B cell (primary cell): ENCODE measurements around the gene GLP2R. TPM values are rescaled to one million over a fixed set of nuclear protein-coding genes. Genes with fewer than 3 reads are reported as not detected.

Experiments
- ATAC-seq: fragments of 200-7000 bp; cut with Tn5 transposase; one replicate; pipeline ENCODE4 v1.10.0; 2021; ENCODE audit warnings: low read depth, mild to moderate bottlenecking, moderate number of reproducible peaks, moderate library complexity
- CTCF ChIA-PET: fragments of 350-600 bp; sonication (Branson Sonifier 250); formaldehyde crosslinking; loops from one replicate; lab custom pipeline; 2021; ENCODE audit warnings: antibody characterized with exemption, inconsistent platforms; lab: Charles Lee
- POLR2A ChIA-PET: fragments of 350-600 bp; sonication (Branson Sonifier 250); formaldehyde crosslinking; loops from one replicate; lab custom pipeline; 2021; ENCODE audit warnings: antibody characterized with exemption; lab: Charles Lee
- DNase-seq: peaks from one replicate; pipeline ENCODE4 v3.0.0; 2013
- H2AFZ ChIP-seq: 2 replicates; pipeline ENCODE4 v1.6.1; 2012; ENCODE audit warnings: mild to moderate bottlenecking, low read depth, low read length; ENCODE audit not compliant: insufficient read depth, poor library complexity, severe bottlenecking
- H3K27ac ChIP-seq, 2 donors: 1 replicate in 1 of 2; 2 replicates in 1 of 2; pipeline ENCODE4 v1.5.1; 2012 to 2013; ENCODE audit warnings: low read length in 2 of 2, mild to moderate bottlenecking in 2 of 2, moderate library complexity in 1 of 2
- H3K27me3 ChIP-seq, 4 experiments: fragments of 200-600 bp in 1 of 4; sonication (generic) in 1 of 4; replicated peaks in 1 of 4; 1 replicate in 2 of 4; 2 replicates in 2 of 4; pipeline versions ENCODE4 v1.6.1 to v1.7.0; 2013 to 2016; ENCODE audit warnings: low read length in 3 of 4, mild to moderate bottlenecking in 2 of 4, mixed read lengths in 1 of 4, moderate library complexity in 1 of 4; ENCODE audit not compliant: insufficient read depth in 4 of 4, control insufficient read depth in 3 of 4; ENCODE audit errors: control extremely low read depth in 1 of 4
- H3K36me3 ChIP-seq, 2 experiments: replicated peaks in 1 of 2; 1 replicate in 1 of 2; 2 replicates in 1 of 2; pipeline versions ENCODE4 v1.6.1 to v1.7.1; 2013; ENCODE audit warnings: low read length in 1 of 2; ENCODE audit not compliant: insufficient read depth in 2 of 2, control insufficient read depth in 1 of 2; ENCODE audit errors: control extremely low read depth in 1 of 2, extremely low read depth in 1 of 2
- H3K4me1 ChIP-seq, 2 donors: fragments of 200-600 bp in 1 of 2; sonication (generic) in 1 of 2; 1 replicate in 1 of 2; 2 replicates in 1 of 2; pipeline versions ENCODE4 v1.5.1 to v1.6.1; 2013 to 2017; ENCODE audit warnings: low read length in 2 of 2; ENCODE audit not compliant: control insufficient read depth in 2 of 2, insufficient read depth in 2 of 2
- H3K4me2 ChIP-seq: replicated peaks from 2 replicates; pipeline ENCODE3; 2012; ENCODE audit warnings: mild to moderate bottlenecking, low read depth, low read length; ENCODE audit not compliant: poor library complexity, severe bottlenecking
- H3K4me3 ChIP-seq, 5 experiments: fragments of 200-600 bp in 1 of 5; sonication (generic) in 1 of 5; 1 replicate in 3 of 5; 2 replicates in 2 of 5; pipeline versions ENCODE4 v1.5.1 to v1.7.0; 2011 to 2016; ENCODE audit warnings: low read length in 4 of 5, mild to moderate bottlenecking in 4 of 5, low read depth in 2 of 5, control low read depth in 1 of 5, moderate library complexity in 1 of 5; ENCODE audit not compliant: insufficient read depth in 1 of 5; ENCODE audit errors: control extremely low read depth in 1 of 5, extremely low read depth in 1 of 5
- H3K79me2 ChIP-seq: fragments of 200-600 bp; sonication (generic); one replicate; pipeline ENCODE4 v1.6.0; 2016; ENCODE audit warnings: low read length; ENCODE audit not compliant: control insufficient read depth, insufficient read depth
- H3K9ac ChIP-seq: fragments of 200-600 bp; sonication (generic); 2 replicates; pipeline ENCODE4 v1.6.1; 2017; ENCODE audit warnings: mild to moderate bottlenecking, low read length, moderate library complexity
- H3K9me3 ChIP-seq, 3 donors: one replicate each; pipeline versions ENCODE4 v1.6.1 to v1.7.1; 2013; ENCODE audit warnings: low read length in 2 of 3; ENCODE audit not compliant: control insufficient read depth in 2 of 3, insufficient read depth in 1 of 3; ENCODE audit errors: control extremely low read depth in 1 of 3
- H4K20me1 ChIP-seq: 2 replicates; pipeline ENCODE4 v1.6.0; 2012; ENCODE audit warnings: mild to moderate bottlenecking, low read length; ENCODE audit not compliant: insufficient read depth, control insufficient read depth, poor library complexity, severe bottlenecking
- H3K27ac Mint-ChIP-seq: one replicate; pipeline ENCODE4 v1.8.0; 2021; ENCODE audit warnings: mixed read lengths
- H3K27me3 Mint-ChIP-seq: one replicate; pipeline ENCODE4 v1.8.0; 2021; ENCODE audit warnings: mixed read lengths
- H3K4me1 Mint-ChIP-seq: one replicate; pipeline ENCODE4 v1.8.0; 2021; ENCODE audit warnings: mixed read lengths
- H3K4me3 Mint-ChIP-seq: one replicate; pipeline ENCODE4 v1.8.0; 2021; ENCODE audit warnings: mixed read lengths
- H3K9me3 Mint-ChIP-seq: one replicate; pipeline ENCODE4 v1.8.0; 2022; ENCODE audit warnings: mixed read lengths; ENCODE audit not compliant: insufficient read depth
- CTCF ChIP-seq: fragments of 200-600 bp; IDR thresholded peaks from one replicate; pipeline ENCODE4 v1.8.0; 2022; ENCODE audit warnings: antibody characterized with exemption, mild to moderate bottlenecking
- EZH2 ChIP-seq: IDR thresholded peaks from 2 replicates; pipeline ENCODE4 v1.6.1; 2012; ENCODE audit warnings: borderline replicate concordance, low read depth, mild to moderate bottlenecking, moderate library complexity, low read length; ENCODE audit not compliant: insufficient read depth, poor library complexity, severe bottlenecking
- WGBS: methylation state at CpG from one replicate; pipeline ENCODE4 v1.1.5; 2013; ENCODE audit warnings: missing lambda C conversion rate; ENCODE audit not compliant: insufficient coverage; 5-methylcytosine and 5-hydroxymethylcytosine counted together
- intact Hi-C: fragments of 100-400 bp; cut with micrococcal nuclease; formaldehyde crosslinking; loops from one replicate; pipeline ENCODE4 v1.10.0; 2022
- polyA plus RNA-seq: library from polyadenylated mRNA; depleted of rRNA; stranded (reverse); fragments of >200 nt; gene quantifications from 2 replicates; pipeline ENCODE4 v1.2.3, GENCODE V29; 2012
- total RNA-seq, 2 donors: library from RNA; stranded (reverse); fragments of 120-200 nt in 1 of 2; gene quantifications; 1 replicate in 1 of 2; 2 replicates in 1 of 2; pipeline versions ENCODE4 v1.2.3 to v1.2.4, GENCODE V29; 2013 to 2022

Gene GLP2R
- total and polyA plus RNA-seq, 2 donors (not counting 1 experiment from before 2014, with no cell fraction given): not detected

DNA sequence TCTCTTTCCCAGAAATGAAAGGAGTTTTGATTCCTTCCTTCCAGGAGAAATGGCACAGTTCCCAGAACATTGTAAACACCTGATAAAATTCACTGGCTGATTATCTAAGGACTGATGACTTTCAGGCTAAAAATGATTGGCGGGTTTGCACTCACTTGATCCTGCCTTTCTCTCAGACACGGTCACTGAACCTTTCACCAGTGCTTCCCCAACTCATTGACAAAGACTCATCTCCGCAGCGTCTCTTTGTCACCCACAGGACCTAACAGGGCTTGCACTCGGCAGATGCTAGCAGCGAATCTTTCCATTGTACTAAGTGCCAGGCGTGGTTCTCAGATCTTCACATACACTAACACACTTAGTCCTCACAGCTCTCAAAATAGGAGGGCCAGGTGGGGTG lies 27.0 kb upstream of the GLP2R start:
- intact Hi-C loops: no loop called here
- H3K27me3 Mint-ChIP-seq: peaks cover 23% of the 10 kb centered on the region

DNA sequence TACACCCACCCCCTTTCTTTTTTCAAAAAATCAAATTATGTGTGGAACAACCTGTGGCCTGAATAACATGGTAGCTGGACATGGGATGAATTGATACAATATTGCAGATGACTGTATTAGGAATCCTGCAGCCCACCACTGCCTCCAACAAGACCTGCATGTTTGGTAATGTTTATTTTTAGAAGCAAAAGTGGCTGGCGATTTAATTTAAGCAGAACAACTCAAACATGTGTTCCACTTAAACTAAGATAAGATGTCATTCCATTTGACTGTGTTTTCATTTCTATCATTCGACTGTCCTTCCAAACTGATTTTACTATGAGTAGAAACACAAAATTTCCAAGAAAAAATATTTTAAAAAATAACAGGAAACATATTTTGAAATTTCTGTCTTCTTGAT lies 24.2 kb upstream of the GLP2R start:
- no peak overlapping the region for H2AFZ ChIP-seq
- no peaks in the 10 kb centered on the region for H3K36me3 ChIP-seq
- H4K20me1 ChIP-seq: no peaks in the 10 kb centered on the region
- H3K4me1 ChIP-seq: no peaks in the 10 kb centered on the region
- peaks cover 16% of the 10 kb centered on the region for H3K27me3 Mint-ChIP-seq
- H3K9ac ChIP-seq: no peak overlapping the region
- no peak overlapping the region for H3K27ac ChIP-seq
- ChIA-PET POLR2A (no interaction called here), CTCF (no interaction called here)
- H3K27ac Mint-ChIP-seq: no peak overlapping the region
- H3K4me1 Mint-ChIP-seq: no peaks in the 10 kb centered on the region
- WGBS: no CpG with 5 or more reads among the region's 2 CpGs
- TF ChIP-seq EZH2: no peak
- no peak for TF ChIP-seq CTCF
- intact Hi-C loops: no loop called here
- peaks cover 0 to 4% (median 0%) of the 10 kb centered on the region in 4 experiments for H3K27me3 ChIP-seq
- ATAC-seq: no peak
- H3K79me2 ChIP-seq: no peaks in the 10 kb centered on the region
- H3K9me3 ChIP-seq: peaks cover 0 to 7% (median 0%) of the 10 kb centered on the region in 3 donors
- no peak for DNase-seq
- no peak overlapping the region for H3K4me3 ChIP-seq
- H3K4me2 ChIP-seq: no peak overlapping the region
- no peak overlapping the region for H3K4me3 Mint-ChIP-seq
- H3K9me3 Mint-ChIP-seq: peaks cover 3% of the 10 kb centered on the region

More for the DNA sequence above, 27.0 kb upstream of the GLP2R start:
- Mint-ChIP-seq H3K4me1 (no peaks in the 10 kb centered on the region), H3K4me3 (no peak overlapping the region), H3K27ac (no peak overlapping the region), H3K9me3 (no peaks in the 10 kb centered on the region)
- no peaks in the 10 kb centered on the region for H3K36me3 ChIP-seq
- no peaks in the 10 kb centered on the region for H4K20me1 ChIP-seq
- no peak overlapping the region for H3K9ac ChIP-seq
- 85% methylated on average over 7 of the region's 7 CpGs for WGBS
- H3K4me3 ChIP-seq: no peak overlapping the region
- no peak overlapping the region for H2AFZ ChIP-seq
- no peaks in the 10 kb centered on the region for H3K4me1 ChIP-seq
- peaks cover 0 to 6% (median 0%) of the 10 kb centered on the region in 4 experiments for H3K27me3 ChIP-seq
- no peak for TF ChIP-seq EZH2
- no peak for TF ChIP-seq CTCF
- H3K79me2 ChIP-seq: no peaks in the 10 kb centered on the region
- no peak overlapping the region for H3K27ac ChIP-seq
- ATAC-seq (no peak), DNase-seq (no peak)
- no peak overlapping the region for H3K4me2 ChIP-seq
- ChIA-PET CTCF (no interaction called here), POLR2A (no interaction called here)
- peaks cover 0 to 7% (median 0%) of the 10 kb centered on the region in 3 donors for H3K9me3 ChIP-seq
